Measurements from ENCODE around the gene APBB2.
"Not testable (repeated sequence)": the region's sequence is repeated elsewhere in the genome, so short reads cannot be mapped to it uniquely, and the experiment has no call there.

Gene APBB2

DNA sequence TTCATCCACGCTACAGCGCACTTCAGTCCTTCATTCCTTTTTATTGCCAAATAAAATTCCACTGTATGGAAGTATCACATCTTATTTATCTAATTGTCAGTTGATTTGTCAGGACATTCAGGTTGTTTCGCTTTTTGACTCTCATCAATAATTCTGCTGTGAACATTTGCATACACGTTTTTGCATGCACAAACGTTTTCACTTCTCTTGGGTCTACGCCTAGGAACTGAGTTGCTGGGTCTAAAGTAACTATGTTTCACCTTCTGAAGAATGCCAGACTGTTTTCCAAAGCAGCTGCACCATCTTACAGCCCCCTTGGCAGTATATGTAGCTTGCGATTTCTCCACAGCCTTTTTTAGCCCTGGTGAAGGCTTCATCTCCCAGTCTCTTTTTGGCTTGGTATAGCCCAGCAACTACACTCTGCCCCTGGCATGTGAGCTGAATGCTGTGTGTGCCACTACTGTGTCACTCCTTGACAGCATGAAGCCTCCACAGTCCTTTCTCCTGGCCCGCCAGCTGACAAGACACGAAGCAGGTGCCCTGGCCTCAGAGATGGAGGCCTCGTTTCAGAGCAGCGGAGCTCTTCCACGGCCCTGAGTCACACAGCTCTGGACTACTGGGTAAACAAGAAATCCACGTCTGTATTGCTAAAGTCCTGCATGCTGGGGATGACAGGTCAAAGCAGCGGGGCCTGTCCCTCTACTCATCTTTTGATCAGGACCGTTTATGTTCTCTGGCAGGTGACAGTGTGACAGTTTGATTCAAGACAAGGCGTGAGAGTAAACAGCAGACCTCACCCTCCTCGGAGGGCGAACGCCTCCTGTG lies 389.1 kb downstream of the APBB2 start:
- no peak for DNase-seq (ENCODE audit: low spot score)

- no peak for DNase-seq (ENCODE audit: low spot score)
Measured at GRCh38 chr4:40822420-40823166, 391.7 kb downstream of the APBB2 start.

DNA sequence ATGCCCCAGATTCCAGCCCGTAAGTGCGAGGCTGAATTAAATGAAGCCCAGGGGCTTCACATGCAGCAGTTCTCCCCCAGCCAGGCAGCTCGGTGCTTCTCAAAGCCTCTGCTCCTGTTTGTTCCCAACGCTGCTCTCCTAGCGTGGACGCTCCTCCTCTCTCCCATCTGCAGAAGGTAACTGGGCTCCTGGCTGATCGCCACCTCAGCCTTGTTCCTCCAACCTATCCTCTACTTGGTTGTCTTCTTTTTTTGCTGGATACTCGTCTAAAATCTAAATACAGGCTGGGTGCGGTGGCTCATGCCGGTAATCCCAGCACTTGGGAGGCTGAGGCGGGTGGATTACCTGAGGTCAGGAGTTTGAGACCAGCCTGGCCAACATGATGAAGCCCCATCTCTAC lies 394.2 kb downstream of the APBB2 start:
- no peak for DNase-seq (ENCODE audit: low spot score)

DNA sequence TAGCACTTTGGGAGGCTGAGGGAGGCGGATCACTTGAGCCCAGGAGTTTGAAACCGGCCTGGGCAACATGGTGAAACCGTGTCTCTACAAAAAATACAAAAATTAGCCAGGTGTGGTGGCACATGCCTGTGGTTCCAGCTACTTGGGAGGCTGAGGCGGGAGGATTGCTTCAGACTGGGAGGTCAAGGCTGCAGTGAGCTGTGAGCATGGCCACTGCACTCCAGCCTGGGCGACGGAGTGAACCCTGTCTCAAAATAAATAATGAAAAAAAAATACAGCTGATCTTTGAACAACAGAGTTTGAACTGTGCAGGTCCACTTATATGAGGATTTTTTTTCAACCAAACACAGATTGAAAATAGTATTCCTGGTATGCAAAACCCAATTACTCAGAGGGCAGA lies 397.2 kb downstream of the APBB2 start:
- DNase-seq (ENCODE audit: low spot score) = not testable (repeated sequence)

- no peak for DNase-seq (ENCODE audit: low spot score)
Measured at GRCh38 chr4:40812856-40813255, 401.5 kb downstream of the APBB2 start.

DNA sequence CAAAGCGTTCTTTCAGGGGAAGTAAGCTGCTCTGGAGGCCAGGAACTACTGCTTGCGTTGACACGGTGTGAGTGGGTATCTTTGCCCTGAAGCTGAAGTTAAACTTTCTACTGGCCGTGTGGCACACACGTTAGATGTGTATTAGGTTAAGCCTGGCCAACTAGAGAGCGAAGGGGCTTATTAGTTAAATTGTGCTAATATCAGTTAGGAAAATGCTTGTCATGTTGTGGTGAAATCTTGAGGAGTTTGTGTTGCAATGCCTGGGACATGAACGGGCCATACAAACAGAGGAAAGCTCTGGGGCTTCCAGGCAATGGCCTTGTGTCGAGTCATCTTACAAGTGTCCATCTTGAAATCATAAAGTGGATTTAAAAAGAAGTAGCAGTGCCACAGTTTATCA lies 402.0 kb downstream of the APBB2 start:
- DNase-seq (ENCODE audit: low spot score) = no peak

DNA sequence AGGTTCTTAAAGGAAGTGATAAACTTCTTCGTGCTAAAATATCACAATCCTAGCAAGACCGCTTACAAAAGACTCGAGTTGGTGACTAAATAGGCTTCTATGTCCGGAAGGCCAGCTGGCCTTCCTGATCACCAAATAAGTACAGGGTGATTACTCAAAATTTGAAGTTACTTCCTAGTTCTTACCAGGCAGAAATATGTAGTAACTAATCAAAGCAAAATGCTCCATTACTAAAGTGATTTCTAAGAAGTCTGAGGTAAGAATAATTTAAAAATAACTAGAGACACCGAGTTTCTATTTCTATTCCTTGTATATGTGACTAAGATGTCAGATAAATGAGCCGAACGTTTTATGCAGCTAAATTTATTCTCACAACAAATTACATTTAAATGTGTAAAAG lies 402.4 kb downstream of the APBB2 start:
- DNase-seq (ENCODE audit: low spot score) = peak; percentile 47

DNA sequence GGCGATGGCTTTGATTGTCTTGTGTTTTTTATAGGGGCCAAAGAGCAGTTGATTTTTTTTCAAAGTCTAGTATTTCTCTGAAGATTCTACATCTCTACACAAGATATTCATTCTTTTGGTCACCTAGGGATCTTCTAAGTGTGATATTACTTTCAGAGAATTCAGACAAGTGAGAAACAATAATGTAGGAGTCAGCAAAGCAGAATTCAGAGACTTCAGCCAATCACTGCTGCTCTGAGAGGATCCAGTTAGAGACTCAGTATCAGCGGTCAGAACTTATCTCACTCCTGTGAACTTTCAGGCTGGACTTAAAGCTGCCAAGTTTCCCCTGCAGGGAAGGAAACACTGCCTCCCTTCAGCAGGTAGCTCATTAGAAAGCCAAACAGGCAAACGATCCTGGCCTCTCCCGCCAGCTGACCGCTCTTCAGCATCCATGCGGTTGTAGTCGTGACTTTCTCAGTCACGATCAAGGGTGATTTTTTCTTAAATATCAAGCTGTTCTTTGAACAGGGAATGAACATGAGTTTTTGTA lies 405.4 kb downstream of the APBB2 start:
- no peak for DNase-seq (ENCODE audit: low spot score)

DNA sequence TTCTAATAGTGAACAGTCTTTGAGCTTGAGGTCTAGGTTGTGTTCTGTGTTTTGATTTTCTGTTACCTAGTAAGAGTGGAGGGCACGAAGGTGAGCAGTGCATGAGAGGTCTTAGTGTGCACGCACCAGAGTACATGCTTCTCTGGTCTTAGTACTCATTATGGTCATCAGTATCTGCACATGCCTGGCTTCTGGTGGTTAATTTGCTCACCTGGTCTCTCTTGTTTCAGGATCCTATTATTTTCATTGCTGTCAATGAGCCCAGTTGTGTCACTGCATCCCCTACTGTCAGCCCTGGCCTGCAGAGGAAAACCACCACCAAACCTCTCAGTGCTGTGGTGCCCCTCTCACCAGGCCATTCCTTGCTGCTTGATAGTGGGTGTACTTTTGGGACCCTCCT lies 409.7 kb downstream of the APBB2 start:
- DNase-seq (ENCODE audit: low spot score) = no peak

- no peak for DNase-seq (ENCODE audit: low spot score)
Measured at GRCh38 chr4:40800064-40800463, 414.3 kb downstream of the APBB2 start.

GRCh38 chr4:40789771-40790170 lies 424.6 kb downstream of the APBB2 start:
- no peak for DNase-seq (ENCODE audit: low spot score)

DNA sequence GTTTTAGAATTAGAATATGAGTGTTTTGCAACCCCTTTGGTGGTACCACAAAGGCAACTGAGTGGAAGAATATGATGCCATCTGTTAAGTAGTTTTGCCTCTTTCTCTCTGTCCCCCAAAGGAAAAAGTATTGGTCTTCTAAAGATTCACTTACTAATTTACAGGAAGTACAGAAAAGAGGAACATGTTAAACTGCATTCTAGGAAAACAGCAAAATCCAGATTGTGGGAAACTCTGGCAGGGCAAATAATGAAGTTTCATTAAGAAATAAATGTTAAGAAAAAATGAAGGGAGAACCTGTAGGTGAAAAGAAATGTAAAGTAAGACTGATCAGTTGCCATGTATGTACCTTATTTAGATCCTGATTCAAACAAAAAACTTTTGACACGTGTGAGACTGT lies 425.3 kb downstream of the APBB2 start:
- DNase-seq (ENCODE audit: low spot score) = no peak

DNA sequence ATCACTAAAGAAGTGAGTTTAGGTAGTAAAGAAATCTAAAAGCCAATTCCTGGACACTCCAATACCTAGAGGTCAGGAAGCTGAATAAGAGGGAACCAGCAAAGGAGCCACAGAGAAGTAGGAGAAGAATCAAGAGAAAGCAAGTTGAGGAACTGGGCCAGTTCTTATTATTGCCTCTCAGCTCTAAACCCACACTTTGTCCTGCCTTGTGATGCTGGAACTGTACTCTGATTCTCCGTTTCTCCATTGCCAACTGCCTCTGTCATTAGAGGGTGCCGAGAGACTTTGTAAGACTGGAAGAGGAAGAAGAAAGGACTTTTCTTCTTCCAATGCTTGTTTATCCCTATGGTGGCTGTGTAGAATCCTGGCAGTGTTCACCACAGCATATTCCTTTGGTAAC lies 426.0 kb downstream of the APBB2 start:
- no peak for DNase-seq (ENCODE audit: low spot score)

- DNase-seq (ENCODE audit: low spot score) = no peak
Measured at GRCh38 chr4:40785727-40786126, 428.6 kb downstream of the APBB2 start.

DNA sequence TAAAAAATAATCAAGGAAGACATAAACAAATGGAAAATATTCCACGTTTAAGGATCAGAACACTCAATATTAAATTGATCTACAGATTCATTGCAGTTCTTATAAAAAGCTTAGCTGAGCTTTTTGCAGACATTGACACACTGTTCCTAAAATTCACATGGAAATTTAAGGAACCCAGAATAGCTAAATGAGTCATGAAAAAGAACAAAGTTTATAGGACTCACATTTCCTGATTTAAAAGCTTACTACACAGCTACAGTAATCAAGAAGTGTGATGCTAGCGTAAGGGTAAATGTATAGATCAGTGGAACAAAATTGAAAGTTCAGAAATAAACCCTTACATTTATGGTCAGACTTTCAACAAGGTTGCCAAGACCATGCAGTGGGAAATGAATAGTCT lies 431.5 kb downstream of the APBB2 start:
- no peak for DNase-seq (ENCODE audit: low spot score)

GRCh38 chr4:40778090-40778489 lies 436.3 kb downstream of the APBB2 start:
- DNase-seq (ENCODE audit: low spot score) = no peak

DNA sequence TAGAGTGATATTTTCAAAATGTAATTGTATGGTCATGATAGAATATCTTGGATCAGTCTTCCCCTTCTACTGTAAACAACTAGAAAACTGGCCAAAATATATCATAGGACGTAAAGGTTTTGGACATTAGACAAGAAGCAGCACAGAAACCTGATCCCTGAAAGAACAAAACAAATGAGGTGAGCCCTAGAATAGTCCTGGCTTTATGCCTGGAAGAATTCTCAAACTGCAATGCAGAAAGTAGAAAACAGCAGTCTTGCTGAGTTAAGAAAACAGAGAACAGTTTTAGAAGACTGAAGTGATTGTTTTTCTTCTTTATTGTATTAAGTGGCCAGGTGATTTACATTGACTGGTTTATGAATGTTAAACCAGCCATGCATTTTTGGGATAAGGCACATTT lies 445.1 kb downstream of the APBB2 start:
- no peak for DNase-seq (ENCODE audit: low spot score)

DNA sequence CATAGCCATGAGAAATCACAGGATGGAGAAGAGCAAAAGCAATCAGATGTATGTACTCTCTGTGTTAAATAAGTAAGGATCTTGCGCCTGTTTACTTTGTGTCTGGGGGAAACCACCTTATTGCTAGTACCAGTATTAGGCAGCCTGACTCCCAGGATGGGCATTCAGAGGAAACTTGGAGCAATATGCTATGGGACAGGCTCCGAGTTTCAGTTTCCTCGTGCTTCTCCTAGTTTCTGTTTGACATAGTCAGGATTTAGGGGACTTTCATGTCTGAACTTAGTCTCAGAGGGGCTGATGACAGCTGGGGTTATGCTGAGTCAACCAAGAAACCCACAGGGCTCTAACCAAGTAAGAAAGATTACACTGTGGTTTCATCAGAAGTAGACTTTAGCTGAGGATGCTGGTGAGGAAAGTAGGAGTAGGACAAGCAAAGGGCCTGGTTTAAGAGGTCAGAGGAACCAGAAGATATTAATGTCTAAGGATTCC lies 451.1 kb downstream of the APBB2 start:
- no peak for DNase-seq (ENCODE audit: low spot score)

Measured in kidney capillary endothelial cell (primary cell).